B cell (primary cell): ENCODE measurements around the gene HEBP1. TPM values are rescaled to one million over a fixed set of nuclear protein-coding genes. Genes with fewer than 3 reads are reported as not detected.

Experiments
- ATAC-seq: fragments of 200-7000 bp; cut with Tn5 transposase; one replicate; pipeline ENCODE4 v1.10.0; 2021; ENCODE audit warnings: low read depth, mild to moderate bottlenecking, moderate number of reproducible peaks, moderate library complexity
- CTCF ChIA-PET: fragments of 350-600 bp; sonication (Branson Sonifier 250); formaldehyde crosslinking; loops from one replicate; lab custom pipeline; 2021; ENCODE audit warnings: antibody characterized with exemption, inconsistent platforms; lab: Charles Lee
- POLR2A ChIA-PET: fragments of 350-600 bp; sonication (Branson Sonifier 250); formaldehyde crosslinking; loops from one replicate; lab custom pipeline; 2021; ENCODE audit warnings: antibody characterized with exemption; lab: Charles Lee
- DNase-seq: peaks from one replicate; pipeline ENCODE4 v3.0.0; 2013
- H2AFZ ChIP-seq: 2 replicates; pipeline ENCODE4 v1.6.1; 2012; ENCODE audit warnings: mild to moderate bottlenecking, low read depth, low read length; ENCODE audit not compliant: insufficient read depth, poor library complexity, severe bottlenecking
- H3K27ac ChIP-seq, 2 donors: 1 replicate in 1 of 2; 2 replicates in 1 of 2; pipeline ENCODE4 v1.5.1; 2012 to 2013; ENCODE audit warnings: low read length in 2 of 2, mild to moderate bottlenecking in 2 of 2, moderate library complexity in 1 of 2
- H3K27me3 ChIP-seq, 4 experiments: fragments of 200-600 bp in 1 of 4; sonication (generic) in 1 of 4; replicated peaks in 1 of 4; 1 replicate in 2 of 4; 2 replicates in 2 of 4; pipeline versions ENCODE4 v1.6.1 to v1.7.0; 2013 to 2016; ENCODE audit warnings: low read length in 3 of 4, mild to moderate bottlenecking in 2 of 4, mixed read lengths in 1 of 4, moderate library complexity in 1 of 4; ENCODE audit not compliant: insufficient read depth in 4 of 4, control insufficient read depth in 3 of 4; ENCODE audit errors: control extremely low read depth in 1 of 4
- H3K36me3 ChIP-seq, 2 experiments: replicated peaks in 1 of 2; 1 replicate in 1 of 2; 2 replicates in 1 of 2; pipeline versions ENCODE4 v1.6.1 to v1.7.1; 2013; ENCODE audit warnings: low read length in 1 of 2; ENCODE audit not compliant: insufficient read depth in 2 of 2, control insufficient read depth in 1 of 2; ENCODE audit errors: control extremely low read depth in 1 of 2, extremely low read depth in 1 of 2
- H3K4me1 ChIP-seq, 2 donors: fragments of 200-600 bp in 1 of 2; sonication (generic) in 1 of 2; 1 replicate in 1 of 2; 2 replicates in 1 of 2; pipeline versions ENCODE4 v1.5.1 to v1.6.1; 2013 to 2017; ENCODE audit warnings: low read length in 2 of 2; ENCODE audit not compliant: control insufficient read depth in 2 of 2, insufficient read depth in 2 of 2
- H3K4me2 ChIP-seq: replicated peaks from 2 replicates; pipeline ENCODE3; 2012; ENCODE audit warnings: mild to moderate bottlenecking, low read depth, low read length; ENCODE audit not compliant: poor library complexity, severe bottlenecking
- H3K4me3 ChIP-seq, 5 experiments: fragments of 200-600 bp in 1 of 5; sonication (generic) in 1 of 5; 1 replicate in 3 of 5; 2 replicates in 2 of 5; pipeline versions ENCODE4 v1.5.1 to v1.7.0; 2011 to 2016; ENCODE audit warnings: low read length in 4 of 5, mild to moderate bottlenecking in 4 of 5, low read depth in 2 of 5, control low read depth in 1 of 5, moderate library complexity in 1 of 5; ENCODE audit not compliant: insufficient read depth in 1 of 5; ENCODE audit errors: control extremely low read depth in 1 of 5, extremely low read depth in 1 of 5
- H3K79me2 ChIP-seq: fragments of 200-600 bp; sonication (generic); one replicate; pipeline ENCODE4 v1.6.0; 2016; ENCODE audit warnings: low read length; ENCODE audit not compliant: control insufficient read depth, insufficient read depth
- H3K9ac ChIP-seq: fragments of 200-600 bp; sonication (generic); 2 replicates; pipeline ENCODE4 v1.6.1; 2017; ENCODE audit warnings: mild to moderate bottlenecking, low read length, moderate library complexity
- H3K9me3 ChIP-seq, 3 donors: one replicate each; pipeline versions ENCODE4 v1.6.1 to v1.7.1; 2013; ENCODE audit warnings: low read length in 2 of 3; ENCODE audit not compliant: control insufficient read depth in 2 of 3, insufficient read depth in 1 of 3; ENCODE audit errors: control extremely low read depth in 1 of 3
- H4K20me1 ChIP-seq: 2 replicates; pipeline ENCODE4 v1.6.0; 2012; ENCODE audit warnings: mild to moderate bottlenecking, low read length; ENCODE audit not compliant: insufficient read depth, control insufficient read depth, poor library complexity, severe bottlenecking
- H3K27ac Mint-ChIP-seq: one replicate; pipeline ENCODE4 v1.8.0; 2021; ENCODE audit warnings: mixed read lengths
- H3K27me3 Mint-ChIP-seq: one replicate; pipeline ENCODE4 v1.8.0; 2021; ENCODE audit warnings: mixed read lengths
- H3K4me1 Mint-ChIP-seq: one replicate; pipeline ENCODE4 v1.8.0; 2021; ENCODE audit warnings: mixed read lengths
- H3K4me3 Mint-ChIP-seq: one replicate; pipeline ENCODE4 v1.8.0; 2021; ENCODE audit warnings: mixed read lengths
- H3K9me3 Mint-ChIP-seq: one replicate; pipeline ENCODE4 v1.8.0; 2022; ENCODE audit warnings: mixed read lengths; ENCODE audit not compliant: insufficient read depth
- CTCF ChIP-seq: fragments of 200-600 bp; IDR thresholded peaks from one replicate; pipeline ENCODE4 v1.8.0; 2022; ENCODE audit warnings: antibody characterized with exemption, mild to moderate bottlenecking
- EZH2 ChIP-seq: IDR thresholded peaks from 2 replicates; pipeline ENCODE4 v1.6.1; 2012; ENCODE audit warnings: borderline replicate concordance, low read depth, mild to moderate bottlenecking, moderate library complexity, low read length; ENCODE audit not compliant: insufficient read depth, poor library complexity, severe bottlenecking
- WGBS: methylation state at CpG from one replicate; pipeline ENCODE4 v1.1.5; 2013; ENCODE audit warnings: missing lambda C conversion rate; ENCODE audit not compliant: insufficient coverage; 5-methylcytosine and 5-hydroxymethylcytosine counted together
- intact Hi-C: fragments of 100-400 bp; cut with micrococcal nuclease; formaldehyde crosslinking; loops from one replicate; pipeline ENCODE4 v1.10.0; 2022
- polyA plus RNA-seq: library from polyadenylated mRNA; depleted of rRNA; stranded (reverse); fragments of >200 nt; gene quantifications from 2 replicates; pipeline ENCODE4 v1.2.3, GENCODE V29; 2012
- total RNA-seq, 2 donors: library from RNA; stranded (reverse); fragments of 120-200 nt in 1 of 2; gene quantifications; 1 replicate in 1 of 2; 2 replicates in 1 of 2; pipeline versions ENCODE4 v1.2.3 to v1.2.4, GENCODE V29; 2013 to 2022

HEBP1 gene
- total and polyA plus RNA-seq, 2 donors (not counting 1 experiment from before 2014, with no cell fraction given) = 6.0 to 14.5 TPM

GRCh38 chr12:12965836-12966235, 34.2 kb downstream of the HEBP1 start:
- Histone ChIP-seq H3K27ac (no peak overlapping the region), H3K27me3 (peaks cover 0 to 3% (median 0%) of the 10 kb centered on the region in 4 experiments), H3K9me3 (no peaks in the 10 kb centered on the region), H4K20me1 (no peaks in the 10 kb centered on the region), H3K36me3 (no peaks in the 10 kb centered on the region), H3K4me3 (no peak overlapping the region), H2AFZ (no peak overlapping the region), H3K9ac (no peak overlapping the region), H3K4me1 (no peaks in the 10 kb centered on the region), H3K4me2 (no peak overlapping the region), H3K79me2 (no peaks in the 10 kb centered on the region)
- intact Hi-C loops = no loop called here
- TF ChIP-seq CTCF = no peak
- TF ChIP-seq EZH2 = no peak
- Mint-ChIP-seq H3K9me3 (no peaks in the 10 kb centered on the region), H3K4me3 (no peak overlapping the region), H3K27ac (no peak overlapping the region), H3K27me3 (peaks cover 5% of the 10 kb centered on the region), H3K4me1 (no peaks in the 10 kb centered on the region)
- no peak for DNase-seq
- ATAC-seq = no peak
- POLR2A ChIA-PET = no interaction called here
- CTCF ChIA-PET = no interaction called here
- 86% methylated on average over 2 of the region's 4 CpGs for WGBS

GRCh38 chr12:12964255-12964654, 35.8 kb downstream of the HEBP1 start:
- ATAC-seq = no peak
- no peak overlapping the region for H3K27ac ChIP-seq
- DNase-seq = no peak
- intact Hi-C loops = no loop called here
- H3K27me3 ChIP-seq = peaks cover 0 to 3% (median 0%) of the 10 kb centered on the region in 4 experiments
- H3K36me3 ChIP-seq = no peaks in the 10 kb centered on the region
- no peak for TF ChIP-seq EZH2
- no peak for TF ChIP-seq CTCF
- Mint-ChIP-seq H3K9me3 (no peaks in the 10 kb centered on the region), H3K4me3 (no peak overlapping the region), H3K4me1 (no peaks in the 10 kb centered on the region), H3K27me3 (peaks cover 7% of the 10 kb centered on the region), H3K27ac (no peak overlapping the region)
- H3K79me2 ChIP-seq = no peaks in the 10 kb centered on the region
- no peak overlapping the region for H3K4me2 ChIP-seq
- no peaks in the 10 kb centered on the region for H4K20me1 ChIP-seq
- ChIA-PET CTCF (interaction anchor here (1.2 kb wide), 1 partner anchor 48 kb away, joined by 4 read pairs; no protein-coding TSS in a partner anchor), POLR2A (no interaction called here)
- no peak overlapping the region for H3K9ac ChIP-seq
- H3K9me3 ChIP-seq = no peaks in the 10 kb centered on the region
- H3K4me3 ChIP-seq = no peak overlapping the region
- no peaks in the 10 kb centered on the region for H3K4me1 ChIP-seq
- WGBS = 90% methylated on average over 3 of the region's 4 CpGs
- no peak overlapping the region for H2AFZ ChIP-seq
